ENCODE measurements around the gene CCDC40.

GRCh38 chr17:80114758-80115157 lies 78.3 kb downstream of the CCDC40 start:
- TF ChIP-seq, protein P1, sequence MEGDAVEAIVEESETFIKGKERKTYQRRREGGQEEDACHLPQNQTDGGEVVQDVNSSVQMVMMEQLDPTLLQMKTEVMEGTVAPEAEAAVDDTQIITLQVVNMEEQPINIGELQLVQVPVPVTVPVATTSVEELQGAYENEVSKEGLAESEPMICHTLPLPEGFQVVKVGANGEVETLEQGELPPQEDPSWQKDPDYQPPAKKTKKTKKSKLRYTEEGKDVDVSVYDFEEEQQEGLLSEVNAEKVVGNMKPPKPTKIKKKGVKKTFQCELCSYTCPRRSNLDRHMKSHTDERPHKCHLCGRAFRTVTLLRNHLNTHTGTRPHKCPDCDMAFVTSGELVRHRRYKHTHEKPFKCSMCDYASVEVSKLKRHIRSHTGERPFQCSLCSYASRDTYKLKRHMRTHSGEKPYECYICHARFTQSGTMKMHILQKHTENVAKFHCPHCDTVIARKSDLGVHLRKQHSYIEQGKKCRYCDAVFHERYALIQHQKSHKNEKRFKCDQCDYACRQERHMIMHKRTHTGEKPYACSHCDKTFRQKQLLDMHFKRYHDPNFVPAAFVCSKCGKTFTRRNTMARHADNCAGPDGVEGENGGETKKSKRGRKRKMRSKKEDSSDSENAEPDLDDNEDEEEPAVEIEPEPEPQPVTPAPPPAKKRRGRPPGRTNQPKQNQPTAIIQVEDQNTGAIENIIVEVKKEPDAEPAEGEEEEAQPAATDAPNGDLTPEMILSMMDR (IDR thresholded peaks at IDR 0.05), result no peak
- no peak for TF ChIP-seq EZH2 (IDR thresholded peaks at IDR 0.05; ENCODE audit: borderline replicate concordance, insufficient read depth, low read depth, low read length, poor library complexity, severe bottlenecking)

Data from B cell (primary cell).